Neural crest cell (in vitro differentiated cells): ENCODE measurements around the gene GTF3C5. TPM values are rescaled to one million over a fixed set of nuclear protein-coding genes. Genes with fewer than 3 reads are reported as not detected.
A peak's percentile ranks its signal among the peaks of the same experiment; 100 is the strongest.
"Not testable (repeated sequence)": the region's sequence is repeated elsewhere in the genome, so short reads cannot be mapped to it uniquely, and the experiment has no call there.

Source experiments
- DNase-seq: peaks from one replicate; pipeline ENCODE4 v3.0.0; 2021; ENCODE audit warnings: low read depth, mixed read lengths, low spot score
- H3K27ac Mint-ChIP-seq: one replicate; pipeline ENCODE4 v1.8.0; 2021; ENCODE audit warnings: mild to moderate bottlenecking, mixed read lengths; ENCODE audit not compliant: unreplicated experiment
- H3K27me3 Mint-ChIP-seq: 2 replicates; pipeline ENCODE4 v1.8.0; 2021; ENCODE audit warnings: low read depth, mild to moderate bottlenecking, mixed read lengths
- H3K36me3 Mint-ChIP-seq: 2 replicates; pipeline ENCODE4 v1.8.0; 2021; ENCODE audit warnings: low read depth, mild to moderate bottlenecking, mixed read lengths
- H3K4me1 Mint-ChIP-seq: 2 replicates; pipeline ENCODE4 v1.8.0; 2021; ENCODE audit warnings: mixed read lengths
- H3K4me3 Mint-ChIP-seq: one replicate; pipeline ENCODE4 v1.8.0; 2021; ENCODE audit warnings: mild to moderate bottlenecking, mixed read lengths
- H3K9me3 Mint-ChIP-seq: 2 replicates; pipeline ENCODE4 v1.8.0; 2021; ENCODE audit warnings: mixed read lengths
- total RNA-seq: library from RNA; stranded (reverse); gene quantifications from 2 replicates; pipeline ENCODE4 v1.2.1, GENCODE V29; 2021
- TF ChIP-seq, protein P1 (sequence below): fragments of 200-600 bp; sonication (generic); conservative IDR thresholded peaks from 2 replicates; pipeline ENCODE4 v1.5.0; 2021; ENCODE audit warnings: antibody characterized with exemption, mild to moderate bottlenecking

Gene GTF3C5
- total RNA-seq, 1 donor from 2014 or later, result 108 TPM

GRCh38 chr9:133060417-133060841 lies 29.6 kb downstream of the GTF3C5 start:
- Mint-ChIP-seq H3K4me3 (peak overlapping the region; percentile 17), H3K4me1 (peaks cover 22% of the 10 kb centered on the region), H3K27me3 (no peaks in the 10 kb centered on the region), H3K9me3 (no peaks in the 10 kb centered on the region), H3K27ac (peak overlapping the region; percentile 79), H3K36me3 (no peaks in the 10 kb centered on the region)
- DNase-seq, result no peak
- TF ChIP-seq, protein P1, sequence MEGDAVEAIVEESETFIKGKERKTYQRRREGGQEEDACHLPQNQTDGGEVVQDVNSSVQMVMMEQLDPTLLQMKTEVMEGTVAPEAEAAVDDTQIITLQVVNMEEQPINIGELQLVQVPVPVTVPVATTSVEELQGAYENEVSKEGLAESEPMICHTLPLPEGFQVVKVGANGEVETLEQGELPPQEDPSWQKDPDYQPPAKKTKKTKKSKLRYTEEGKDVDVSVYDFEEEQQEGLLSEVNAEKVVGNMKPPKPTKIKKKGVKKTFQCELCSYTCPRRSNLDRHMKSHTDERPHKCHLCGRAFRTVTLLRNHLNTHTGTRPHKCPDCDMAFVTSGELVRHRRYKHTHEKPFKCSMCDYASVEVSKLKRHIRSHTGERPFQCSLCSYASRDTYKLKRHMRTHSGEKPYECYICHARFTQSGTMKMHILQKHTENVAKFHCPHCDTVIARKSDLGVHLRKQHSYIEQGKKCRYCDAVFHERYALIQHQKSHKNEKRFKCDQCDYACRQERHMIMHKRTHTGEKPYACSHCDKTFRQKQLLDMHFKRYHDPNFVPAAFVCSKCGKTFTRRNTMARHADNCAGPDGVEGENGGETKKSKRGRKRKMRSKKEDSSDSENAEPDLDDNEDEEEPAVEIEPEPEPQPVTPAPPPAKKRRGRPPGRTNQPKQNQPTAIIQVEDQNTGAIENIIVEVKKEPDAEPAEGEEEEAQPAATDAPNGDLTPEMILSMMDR, result peak; percentile 24

DNA sequence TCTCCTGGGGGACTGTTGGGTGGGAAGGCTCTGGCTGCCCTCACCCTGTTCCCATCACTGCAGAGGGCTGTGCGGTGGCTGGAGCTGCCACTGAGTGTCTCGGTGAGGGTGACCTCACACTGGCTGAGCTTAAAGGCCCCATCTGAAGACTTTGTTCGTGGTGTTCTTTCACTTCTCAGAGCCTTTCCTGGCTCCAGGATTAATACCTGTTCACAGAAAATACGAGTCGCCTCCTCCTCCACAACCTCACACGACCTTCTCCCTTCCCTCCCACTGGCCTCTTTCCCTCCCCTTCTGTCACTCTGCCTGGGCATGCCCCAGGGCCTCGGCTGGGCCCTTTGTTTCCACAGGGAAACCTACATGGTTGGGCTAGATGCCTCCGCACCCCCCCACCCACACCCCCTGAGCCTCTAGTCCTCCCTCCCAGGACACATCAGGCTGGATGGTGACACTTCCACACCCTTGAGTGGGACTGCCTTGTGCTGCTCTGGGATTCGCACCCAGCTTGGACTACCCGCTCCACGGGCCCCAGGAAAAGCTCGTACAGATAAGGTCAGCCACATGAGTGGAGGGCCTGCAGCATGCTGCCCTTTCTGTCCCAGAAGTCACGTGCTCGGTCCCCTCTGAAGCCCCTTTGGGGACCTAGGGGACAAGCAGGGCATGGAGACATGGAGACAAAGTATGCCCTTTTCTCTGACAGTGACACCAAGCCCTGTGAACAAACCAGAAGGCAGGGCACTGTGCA lies 30.4 kb downstream of the GTF3C5 start:
- Mint-ChIP-seq H3K4me1 (peaks cover 22% of the 10 kb centered on the region), H3K27ac (peak overlapping the region; percentile 78)
- H3K4me3 Mint-ChIP-seq, H3K9me3 Mint-ChIP-seq, DNase-seq, H3K27me3 Mint-ChIP-seq, H3K36me3 Mint-ChIP-seq: not testable (repeated sequence)

DNA sequence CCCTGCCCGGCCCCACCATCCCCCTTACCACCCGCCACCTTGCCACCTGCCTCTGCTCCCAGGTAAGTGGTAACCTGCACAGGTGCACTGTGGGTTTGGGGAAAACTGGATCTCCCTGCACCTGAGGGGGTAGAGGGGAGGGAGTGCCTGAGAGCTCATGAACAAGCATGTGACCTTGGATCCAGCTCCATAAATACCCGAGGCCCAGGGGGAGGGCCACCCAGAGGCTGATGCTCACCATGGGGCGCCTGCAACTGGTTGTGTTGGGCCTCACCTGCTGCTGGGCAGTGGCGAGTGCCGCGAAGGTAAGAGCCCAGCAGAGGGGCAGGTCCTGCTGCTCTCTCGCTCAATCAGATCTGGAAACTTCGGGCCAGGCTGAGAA lies 31.0 kb downstream of the GTF3C5 start, which contains the start of gene CEL:
Gene CEL, plus strand, starts transcription at position 218 of the 382 bp plus-strand sequence. Its CDS starts 22 bp downstream, at position 240.
- H3K4me3 Mint-ChIP-seq, H3K36me3 Mint-ChIP-seq, H3K9me3 Mint-ChIP-seq, DNase-seq, H3K27me3 Mint-ChIP-seq: not testable (repeated sequence)
- Mint-ChIP-seq H3K4me1 (peaks cover 22% of the 10 kb centered on the region), H3K27ac (peak within 1 kb of the TSS; percentile 78)

DNA sequence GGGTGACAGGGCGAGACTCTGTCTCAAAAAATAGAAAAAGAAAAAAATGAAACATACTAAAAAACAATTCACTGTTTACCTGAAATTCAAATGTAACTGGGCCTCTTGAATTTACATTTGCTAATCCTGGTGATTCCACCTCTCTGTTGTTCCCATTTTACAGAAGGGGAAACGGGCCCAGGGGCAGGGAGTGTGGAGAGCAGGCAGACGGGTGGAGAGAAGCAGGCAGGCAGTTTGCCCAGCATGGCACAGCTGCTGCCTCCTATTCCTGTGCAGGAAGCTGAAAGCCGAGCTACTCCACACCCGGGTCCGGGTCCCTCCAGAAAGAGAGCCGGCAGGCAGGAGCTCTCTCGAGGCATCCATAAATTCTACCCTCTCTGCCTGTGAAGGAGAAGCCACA lies 31.8 kb downstream of the GTF3C5 start:
- not testable (repeated sequence) for H3K4me3 Mint-ChIP-seq, H3K9me3 Mint-ChIP-seq, H3K27ac Mint-ChIP-seq, H3K36me3 Mint-ChIP-seq, DNase-seq, H3K27me3 Mint-ChIP-seq
- H3K4me1 Mint-ChIP-seq, result peaks cover 22% of the 10 kb centered on the region

GRCh38 chr9:133063159-133063499 lies 32.3 kb downstream of the GTF3C5 start:
- Mint-ChIP-seq H3K36me3 (no peaks in the 10 kb centered on the region), H3K27me3 (no peaks in the 10 kb centered on the region), H3K4me1 (peaks cover 22% of the 10 kb centered on the region), H3K9me3 (no peaks in the 10 kb centered on the region), H3K27ac (no peak overlapping the region), H3K4me3 (no peak overlapping the region)
- DNase-seq, result no peak
- TF ChIP-seq, protein P1, result no peak

DNA sequence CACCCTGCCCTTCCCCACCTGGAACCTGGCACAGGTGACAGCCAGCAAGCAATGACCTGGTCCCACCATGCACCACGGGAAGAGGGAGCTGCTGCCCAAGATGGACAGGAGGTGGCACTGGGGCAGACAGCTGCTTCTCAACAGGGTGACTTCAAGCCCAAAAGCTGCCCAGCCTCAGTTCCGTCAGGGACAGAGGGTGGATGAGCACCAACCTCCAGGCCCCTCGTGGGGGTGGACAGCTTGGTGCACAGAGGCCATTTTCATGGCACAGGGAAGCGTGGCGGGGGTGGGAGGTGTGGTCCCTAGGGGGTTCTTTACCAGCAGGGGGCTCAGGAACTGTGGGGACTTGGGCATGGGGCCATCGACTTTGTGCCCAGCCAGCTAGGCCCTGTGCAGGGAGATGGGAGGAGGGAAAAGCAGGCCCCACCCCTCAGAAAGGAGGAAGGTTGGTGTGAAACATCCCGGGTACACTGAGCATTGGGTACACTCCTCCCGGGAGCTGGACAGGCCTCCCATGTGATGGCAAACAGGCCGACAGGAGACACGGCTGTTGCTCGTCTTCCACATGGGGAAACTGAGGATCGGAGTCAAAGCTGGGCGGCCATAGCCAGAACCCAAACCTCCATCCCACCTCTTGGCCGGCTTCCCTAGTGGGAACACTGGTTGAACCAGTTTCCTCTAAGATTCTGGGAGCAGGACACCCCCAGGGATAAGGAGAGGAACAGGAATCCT lies 32.9 kb downstream of the GTF3C5 start:
- Mint-ChIP-seq H3K9me3 (no peaks in the 10 kb centered on the region), H3K4me1 (peaks cover 22% of the 10 kb centered on the region), H3K27ac (no peak overlapping the region), H3K27me3 (no peaks in the 10 kb centered on the region), H3K36me3 (no peaks in the 10 kb centered on the region), H3K4me3 (no peak overlapping the region)
- no peak for DNase-seq
- TF ChIP-seq, protein P1, result no peak
